Anterior cingulate cortex (tissue), 58 donors: ENCODE data around the gene CFLAR.
A peak's percentile ranks its signal among the peaks of the same experiment; 100 is the strongest.

Source experiments
- DNase-seq, 58 donors: peaks; one replicate each; lab custom pipeline; 2025; lab: John Stamatoyannopoulos, UW

The CFLAR gene

DNA sequence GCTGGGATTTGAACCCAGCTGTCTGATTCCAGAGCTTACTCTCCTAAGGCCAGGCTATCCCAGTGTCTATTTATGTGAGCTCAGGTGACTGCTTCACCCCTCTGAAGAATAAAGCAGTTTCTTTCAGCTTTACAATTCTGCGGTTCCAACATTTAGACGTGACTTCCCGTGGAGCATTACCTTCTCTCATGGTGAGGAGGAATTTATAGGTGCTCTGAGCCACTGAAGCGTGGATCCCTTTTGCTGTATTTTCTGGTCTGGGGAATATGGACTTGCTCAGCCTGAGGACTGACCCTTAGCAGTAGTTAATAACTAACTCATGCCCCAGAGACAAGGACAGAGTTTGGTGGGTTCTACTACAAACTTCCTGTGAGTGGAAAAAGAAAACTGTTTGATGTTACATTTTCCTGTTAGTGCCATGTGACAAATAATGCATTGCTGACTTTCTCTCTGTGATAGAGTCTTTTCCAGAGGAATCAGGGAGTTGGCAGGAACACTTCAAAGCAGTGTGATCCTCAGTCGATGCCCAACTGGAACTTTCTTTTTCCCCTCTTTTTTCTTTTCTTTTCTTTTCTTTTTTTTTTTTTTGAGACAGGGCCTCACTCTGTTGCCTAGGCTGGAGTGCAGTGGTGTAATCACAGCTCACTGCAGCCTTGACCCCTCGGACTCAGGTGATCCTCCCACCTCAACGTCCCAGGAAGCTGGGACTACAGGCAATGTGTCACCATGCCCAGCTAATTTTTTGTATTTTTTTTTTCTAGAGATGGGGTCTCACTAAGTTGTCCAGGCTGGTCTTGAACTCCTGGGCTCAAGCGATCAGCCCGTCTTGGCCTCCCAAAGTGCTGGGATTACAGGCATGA lies 88.9 kb downstream of the CFLAR start:
- DNase-seq: no peak

DNA sequence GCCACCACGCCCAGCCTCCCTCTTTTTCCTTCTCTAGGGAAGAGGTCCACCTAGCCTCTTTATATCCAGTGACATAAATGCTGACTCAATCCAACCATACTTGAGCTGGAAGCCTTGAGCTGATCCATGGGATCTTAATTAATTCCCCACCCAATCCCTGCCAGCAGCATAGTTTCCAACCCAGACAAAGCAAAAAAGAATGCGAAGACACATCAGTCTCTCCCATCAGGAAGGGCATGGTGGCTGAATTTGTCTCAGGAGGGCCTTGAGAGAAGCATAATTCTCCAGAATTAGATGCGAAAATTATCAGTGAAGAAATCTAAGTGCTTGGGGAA lies 89.5 kb downstream of the CFLAR start:
- DNase-seq: no peak

- peak in 7 of 58 donors; percentile 0 to 10 (median 3) for DNase-seq
These were observed 92.7 kb downstream of the CFLAR start for GRCh38 chr2:201208563-201209252.

- no peak for DNase-seq
These were observed 100.0 kb downstream of the CFLAR start for GRCh38 chr2:201215963-201216362.

- DNase-seq: no peak
These were observed 101.0 kb downstream of the CFLAR start for GRCh38 chr2:201216918-201217317.

DNA sequence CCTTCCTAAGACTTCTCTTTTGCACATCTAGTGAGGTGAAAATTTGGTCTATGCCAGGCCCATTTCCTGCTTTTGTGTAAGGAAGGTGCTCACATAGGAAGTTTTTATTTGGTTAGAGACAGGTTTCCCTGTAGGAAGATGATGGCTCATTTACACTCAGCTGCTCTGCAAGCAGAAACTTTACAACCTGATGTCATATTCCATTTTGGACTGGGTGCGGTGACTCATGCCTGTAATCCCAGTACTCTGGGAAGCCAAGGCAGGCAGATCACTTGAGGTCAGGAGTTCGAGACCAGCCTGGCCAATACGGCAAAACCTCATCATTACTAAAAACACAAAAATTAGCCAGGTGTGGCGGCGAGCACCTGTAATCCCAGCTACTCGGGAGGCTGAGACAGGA lies 102.8 kb downstream of the CFLAR start:
- no peak for DNase-seq

GRCh38 chr2:201219328-201220096 lies 103.5 kb downstream of the CFLAR start:
- no peak for DNase-seq

GRCh38 chr2:201220102-201220570 lies 104.2 kb downstream of the CFLAR start:
- DNase-seq: no peak

GRCh38 chr2:201223089-201224073 lies 107.4 kb downstream of the CFLAR start:
- no peak for DNase-seq
